CD4-positive, alpha-beta T cell treated with Interleukin-10 for 1 hour (primary cell): ENCODE data around the gene CADM1.

Source experiments
- DNase-seq: peaks from one replicate; pipeline ENCODE4 v3.0.0-alpha.2; 2020

CADM1 gene

DNA sequence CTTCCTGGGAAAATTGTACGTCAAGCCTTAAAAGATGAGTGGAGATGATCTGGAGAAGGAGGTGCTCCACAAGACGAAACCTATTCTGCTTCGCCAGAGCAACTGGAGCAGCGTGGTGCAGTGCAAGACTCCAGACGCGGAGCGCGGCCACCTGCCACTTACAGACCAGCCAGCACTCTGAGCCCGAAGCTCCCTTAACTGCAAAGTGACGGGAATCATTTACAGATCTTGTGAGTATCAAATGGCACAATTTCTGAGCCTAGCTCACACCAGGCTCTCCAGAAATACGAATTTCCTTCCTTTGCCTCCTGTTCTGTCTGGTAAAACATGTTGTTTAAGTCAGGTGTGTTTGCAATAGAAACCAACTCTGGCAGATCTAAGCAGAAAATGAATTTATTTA lies 369.3 kb downstream of the CADM1 start:
- no peak for DNase-seq

DNA sequence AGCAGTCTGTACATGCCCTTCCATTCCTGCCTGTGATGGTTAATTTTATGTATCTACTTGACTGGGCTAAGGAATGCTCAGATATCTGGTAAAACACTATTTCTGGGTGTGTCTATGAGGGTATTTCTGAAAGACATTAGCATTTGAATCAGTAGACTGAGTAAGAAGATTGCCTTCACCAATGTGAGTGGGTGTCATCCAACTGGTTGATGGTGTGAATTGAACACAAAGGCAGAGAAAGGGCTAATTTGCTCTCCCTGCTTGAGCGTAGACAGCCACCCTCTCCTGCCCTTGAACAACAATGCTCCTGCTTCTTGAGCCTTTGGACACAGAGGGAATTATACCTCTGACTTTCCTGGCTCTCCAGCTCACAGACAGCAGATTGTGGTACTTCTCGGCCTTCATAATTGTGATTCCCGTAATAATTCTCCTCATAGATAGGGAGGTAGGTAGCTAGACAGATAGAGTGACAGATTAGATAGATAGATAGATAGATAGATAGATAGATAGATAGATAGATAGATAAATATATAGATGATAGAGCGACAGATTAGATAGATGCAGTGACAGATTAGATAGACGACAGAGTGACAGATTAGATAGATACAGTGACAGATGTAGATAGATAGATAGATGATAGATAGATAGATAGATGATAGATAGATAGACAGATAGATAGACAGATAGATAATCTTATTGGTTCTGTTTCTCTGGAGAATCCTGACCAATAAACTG lies 370.6 kb downstream of the CADM1 start:
- no peak for DNase-seq

DNA sequence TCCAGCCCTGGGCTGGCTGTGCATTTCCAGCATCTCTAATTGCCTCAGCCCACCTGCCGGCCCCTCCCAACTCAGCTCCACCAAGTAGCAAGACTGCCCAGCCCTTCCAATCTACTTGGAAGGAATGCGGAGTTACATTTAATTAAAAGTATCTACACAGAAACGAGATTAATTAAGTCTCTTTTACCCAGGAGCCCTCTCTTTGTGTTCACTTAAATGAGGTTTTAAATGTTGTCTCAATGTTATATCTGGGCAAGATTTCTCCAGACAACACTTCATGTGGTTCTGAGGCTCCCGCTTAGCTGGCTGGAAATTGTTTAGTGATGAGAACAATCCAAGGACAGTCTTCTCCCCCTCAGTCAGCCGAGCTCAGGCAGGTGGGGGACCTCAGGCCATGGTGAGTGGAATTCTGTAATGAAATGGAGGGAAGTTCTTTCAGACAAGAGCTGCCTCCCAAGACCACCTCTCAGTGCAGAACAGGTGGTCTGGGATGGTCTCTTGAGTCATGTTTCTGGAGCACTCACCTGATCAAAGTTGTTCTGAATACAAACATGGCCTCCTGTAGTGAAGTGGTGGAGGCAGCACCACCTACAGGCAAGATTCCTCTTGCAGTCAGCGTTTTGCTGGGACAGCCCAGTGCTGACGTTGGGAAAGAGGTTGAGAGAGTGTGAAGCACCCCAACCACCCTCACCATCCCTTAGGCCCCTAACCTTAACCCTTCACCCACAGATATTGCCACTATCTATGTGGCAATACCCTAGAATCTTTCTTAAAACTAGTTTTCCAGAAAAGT lies 371.6 kb downstream of the CADM1 start:
- no peak for DNase-seq

DNA sequence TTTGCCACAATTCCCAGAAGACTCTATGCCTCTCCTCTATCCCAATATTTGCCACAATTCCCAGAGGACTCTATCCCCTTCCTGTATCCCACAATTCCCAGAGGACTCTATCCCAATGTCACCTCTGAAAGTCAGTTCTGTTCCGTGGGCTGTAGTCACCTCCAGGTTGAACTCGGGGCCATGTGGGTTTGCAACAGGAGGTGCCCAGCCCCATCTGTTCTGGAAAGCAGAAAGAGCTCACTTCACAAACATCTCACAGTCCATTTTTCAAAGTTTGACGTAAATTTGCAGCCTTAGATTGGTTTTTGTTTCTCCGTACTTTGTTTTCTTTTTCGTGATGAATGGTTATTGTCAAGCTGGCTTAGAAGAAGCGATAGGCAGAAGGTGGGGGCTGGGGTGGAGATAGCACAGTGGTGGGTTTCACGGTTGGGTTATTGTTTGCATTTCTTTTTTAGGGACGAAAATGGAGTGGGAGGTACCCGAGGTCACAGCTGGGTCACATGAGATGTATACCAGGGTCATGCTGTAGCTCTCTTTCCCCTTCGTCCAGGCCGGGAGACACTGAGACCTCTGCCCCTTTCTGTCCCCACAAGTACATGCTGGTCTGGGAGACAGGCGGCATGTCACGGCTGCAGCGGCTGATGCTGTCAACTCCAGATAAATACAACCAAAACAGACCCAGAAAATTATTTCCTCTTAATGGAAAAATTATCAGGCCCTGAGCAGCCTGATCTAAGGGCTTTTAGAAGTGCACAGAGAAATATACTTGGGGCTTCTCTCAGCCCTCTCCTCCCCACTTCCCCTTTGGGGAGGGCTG lies 374.5 kb downstream of the CADM1 start:
- DNase-seq, result no peak

DNA sequence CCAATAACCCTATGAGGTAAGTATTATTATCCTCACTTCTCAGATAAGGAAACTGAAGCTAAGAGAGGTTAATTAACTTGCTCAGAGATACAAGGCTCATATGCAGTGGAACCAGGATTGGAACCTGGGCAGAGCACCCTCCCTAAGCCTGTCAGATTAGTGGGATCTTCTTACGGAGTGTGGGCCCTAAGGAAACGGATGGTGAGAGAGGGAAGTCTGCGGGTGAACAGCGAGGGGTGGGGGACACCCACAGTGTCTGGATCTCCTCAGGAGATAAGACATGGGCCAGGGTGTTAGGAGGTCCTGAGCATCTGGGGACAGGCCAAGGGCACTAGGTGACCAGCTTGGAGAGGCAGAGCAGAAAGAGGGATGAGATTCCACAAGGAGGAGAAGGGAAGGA lies 376.0 kb downstream of the CADM1 start:
- no peak for DNase-seq

DNA sequence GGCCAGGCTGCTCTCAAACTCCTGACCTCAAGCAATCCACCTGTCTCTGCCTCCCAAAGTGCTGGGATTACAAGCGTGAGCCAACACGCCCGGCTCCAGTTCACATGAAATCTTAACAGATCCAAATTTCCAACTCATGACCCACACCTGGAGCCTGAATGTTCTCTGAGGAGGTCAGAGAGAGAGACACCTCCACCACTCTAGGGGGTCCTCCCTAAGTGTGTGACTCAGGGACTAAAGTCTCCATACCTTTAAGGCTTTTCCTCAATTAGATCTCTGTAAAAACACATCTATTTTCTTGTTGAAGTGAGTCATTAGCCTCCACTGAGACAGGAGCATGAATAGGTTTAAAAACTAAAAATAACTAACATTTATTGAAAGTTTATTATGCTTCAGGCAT lies 376.4 kb downstream of the CADM1 start:
- DNase-seq, result no peak

DNA sequence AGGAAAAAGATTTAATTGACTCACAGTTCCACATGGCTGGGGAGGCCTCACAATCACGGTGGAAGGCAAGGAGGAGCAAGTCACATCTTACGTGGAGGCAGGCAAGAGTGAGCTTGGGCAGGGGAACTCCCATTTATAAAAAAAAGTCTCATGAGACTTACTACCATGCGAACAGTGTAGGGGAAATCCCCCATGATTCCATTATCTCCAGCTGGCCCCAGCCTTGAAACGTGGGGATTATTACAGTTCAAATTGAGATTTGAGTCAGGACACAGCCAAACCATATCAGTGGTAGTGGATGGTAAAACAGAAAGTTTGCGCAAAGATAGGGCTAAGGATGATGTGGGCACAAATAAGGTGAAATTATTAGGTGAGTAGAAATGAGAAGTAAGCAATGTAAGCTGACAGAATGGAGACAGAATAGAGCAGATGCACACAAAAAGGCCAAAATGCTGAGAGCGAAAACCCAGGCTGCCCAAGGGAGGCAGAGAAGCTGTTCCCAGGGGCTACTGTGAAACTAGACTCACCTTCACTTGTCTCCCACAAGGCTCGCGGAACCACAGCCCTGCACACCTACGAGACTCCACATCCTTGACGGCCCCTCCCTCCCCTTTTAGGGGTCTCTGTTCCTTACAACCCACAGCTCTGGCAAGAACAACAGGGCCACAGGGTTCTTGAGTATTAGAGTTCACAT lies 377.6 kb downstream of the CADM1 start:
- no peak for DNase-seq

DNA sequence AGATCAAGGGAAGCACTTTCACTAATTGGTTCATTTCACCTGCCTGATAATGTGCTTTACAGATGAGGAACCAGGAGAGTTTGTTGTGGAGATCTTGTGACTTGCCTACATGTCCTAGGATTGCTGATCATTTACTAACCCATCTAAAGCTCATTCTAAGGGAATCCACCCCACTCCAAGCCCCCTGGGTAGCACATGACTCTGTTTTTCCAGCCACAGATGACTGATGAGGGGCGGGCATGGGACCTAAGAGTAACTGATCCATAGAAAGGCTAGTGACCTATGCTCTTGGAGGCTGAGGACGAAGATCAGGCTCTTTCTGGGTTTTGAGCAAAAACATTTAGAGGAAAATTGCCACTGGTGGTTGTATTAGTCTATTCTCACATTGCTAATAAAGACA lies 378.1 kb downstream of the CADM1 start:
- no peak for DNase-seq

DNA sequence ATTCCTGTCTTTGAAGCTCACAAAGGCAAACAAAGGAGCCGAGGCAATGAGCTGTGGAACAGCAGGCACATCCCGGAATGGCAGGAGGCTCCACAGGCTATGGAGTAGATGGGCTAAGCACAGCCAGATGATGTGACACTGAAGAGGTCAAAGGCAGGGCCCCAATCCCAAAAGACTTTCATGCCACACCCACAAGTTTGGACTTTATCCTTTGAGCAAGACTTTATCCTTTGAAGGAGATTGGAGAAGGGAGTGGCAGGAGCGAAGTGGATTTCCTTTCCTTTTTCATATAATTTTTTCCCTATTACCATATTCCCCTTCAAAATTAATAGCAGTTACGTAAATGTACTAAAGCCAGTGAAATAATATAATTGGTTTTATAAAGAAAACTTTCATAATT lies 379.4 kb downstream of the CADM1 start:
- DNase-seq, result no peak

DNA sequence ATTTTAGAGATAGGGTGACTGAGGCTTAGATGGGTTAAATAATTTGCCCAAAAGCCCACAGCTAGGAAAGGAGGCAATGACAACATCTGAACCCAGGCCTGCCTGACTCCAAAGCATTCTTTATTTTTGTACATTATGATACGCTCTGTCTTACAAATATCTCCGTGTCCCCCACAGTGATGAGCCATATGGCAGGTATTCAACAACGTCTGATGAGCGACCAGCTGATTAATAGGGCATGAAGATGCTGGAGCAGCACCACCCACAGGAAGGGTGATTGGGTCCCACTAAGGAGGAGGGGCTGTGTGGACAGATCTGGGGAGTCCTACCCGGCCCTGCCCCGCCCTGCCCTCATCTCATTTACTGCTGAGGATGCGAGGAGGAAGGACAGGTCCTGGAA lies 380.6 kb downstream of the CADM1 start:
- no peak for DNase-seq

DNA sequence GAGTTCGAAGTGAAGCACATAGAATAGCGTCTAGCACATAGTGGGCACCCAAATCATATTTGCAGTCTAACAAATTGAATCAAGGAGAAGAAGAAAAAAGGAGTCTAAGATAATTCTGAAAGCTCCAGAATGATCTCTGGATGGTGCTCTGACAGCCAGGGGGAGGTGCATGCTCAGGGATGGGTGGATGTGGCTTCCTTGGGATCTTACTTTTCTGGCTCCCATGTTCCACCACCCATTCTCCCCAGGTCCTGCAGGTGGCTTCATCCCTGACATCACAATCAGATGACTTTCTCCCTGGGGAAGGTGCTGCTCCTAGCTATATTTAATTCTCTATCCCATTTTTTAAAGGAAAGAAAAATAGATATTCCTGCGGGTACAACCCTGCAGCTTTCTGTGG lies 381.9 kb downstream of the CADM1 start:
- no peak for DNase-seq
